GM18519 (cell line): ENCODE data around the gene RYK.
A peak's percentile ranks its signal among the peaks of the same experiment; 100 is the strongest.
"Not testable (repeated sequence)": the region's sequence is repeated elsewhere in the genome, so short reads cannot be mapped to it uniquely, and the experiment has no call there.

ENCODE experiments used
- ATAC-seq: cut with Tn5 transposase; IDR thresholded peaks from one replicate; pipeline ENCODE4 v1.9.1; 2021; ENCODE audit warnings: mild to moderate bottlenecking, moderate library complexity; ENCODE audit not compliant: unreplicated experiment, low FRiP score

Gene RYK

GRCh38 chr3:134228035-134228434, 22.6 kb downstream of the RYK start:
- no peak for ATAC-seq

DNA sequence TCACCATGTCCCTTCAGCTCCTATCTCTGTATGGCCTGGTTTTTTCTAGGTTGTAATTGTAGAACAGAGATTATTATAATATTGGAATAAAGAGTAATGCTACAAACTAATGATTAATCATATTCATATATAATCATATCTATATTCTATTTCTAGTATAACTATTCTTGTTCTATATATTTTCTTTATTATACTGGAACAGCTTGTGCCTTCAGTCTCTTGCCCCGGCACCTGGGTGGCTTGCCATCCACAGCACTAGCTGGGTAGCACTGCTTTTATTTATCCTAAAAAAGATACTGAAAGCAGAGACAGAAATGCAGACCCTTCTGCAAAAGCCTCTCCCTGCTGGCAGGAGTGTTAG, 25.9 kb downstream of the RYK start:
- ATAC-seq = not testable (repeated sequence)

- ATAC-seq = no peak
Measured at GRCh38 chr3:134222835-134223234, 27.8 kb downstream of the RYK start.

DNA sequence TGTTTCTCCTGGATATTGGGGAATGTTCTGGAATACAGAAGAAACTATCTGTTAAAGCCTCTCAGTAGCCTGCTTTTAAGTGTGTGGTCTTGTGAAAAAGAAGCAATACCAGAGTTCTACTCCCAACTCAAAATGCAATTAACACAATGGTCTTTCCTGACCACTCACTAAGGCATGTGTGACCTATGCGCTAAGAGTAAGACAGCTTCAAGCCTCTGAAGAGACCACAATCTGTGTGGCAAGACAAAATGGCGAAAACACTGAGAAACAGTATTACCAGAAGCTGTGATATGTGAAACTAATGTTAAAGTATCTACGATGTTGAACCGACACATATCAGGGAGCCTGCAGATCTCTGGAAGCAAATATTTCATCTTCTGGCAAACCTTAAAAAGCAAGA, 33.8 kb downstream of the RYK start:
- no peak for ATAC-seq

DNA sequence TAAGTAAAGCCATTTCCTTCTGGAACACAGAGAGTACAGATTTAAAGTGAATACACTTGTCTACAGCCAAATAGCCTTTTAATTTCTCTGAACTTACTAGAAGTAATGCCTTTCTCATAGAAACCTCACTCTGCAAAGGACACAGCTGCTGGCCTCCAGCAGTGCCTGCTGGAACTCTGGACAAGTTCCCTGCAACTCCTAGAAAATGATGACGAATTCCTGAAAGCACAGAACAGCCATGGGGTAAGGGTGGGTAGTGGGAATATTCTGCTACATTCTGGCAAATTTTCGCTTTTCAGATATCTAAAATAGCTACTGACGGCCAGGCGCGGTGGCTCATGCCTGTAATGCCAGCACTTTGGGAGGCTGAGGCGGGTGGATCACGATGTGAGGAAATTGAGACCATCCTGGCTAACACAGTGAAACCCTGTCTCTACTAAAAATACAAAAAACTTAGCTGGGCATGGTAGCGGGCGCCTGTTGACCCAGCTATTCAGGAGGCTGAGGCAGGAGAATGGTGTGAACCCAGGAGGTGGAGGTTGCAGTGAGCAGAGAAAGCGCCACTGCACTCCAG, 34.4 kb downstream of the RYK start:
- no peak for ATAC-seq

DNA sequence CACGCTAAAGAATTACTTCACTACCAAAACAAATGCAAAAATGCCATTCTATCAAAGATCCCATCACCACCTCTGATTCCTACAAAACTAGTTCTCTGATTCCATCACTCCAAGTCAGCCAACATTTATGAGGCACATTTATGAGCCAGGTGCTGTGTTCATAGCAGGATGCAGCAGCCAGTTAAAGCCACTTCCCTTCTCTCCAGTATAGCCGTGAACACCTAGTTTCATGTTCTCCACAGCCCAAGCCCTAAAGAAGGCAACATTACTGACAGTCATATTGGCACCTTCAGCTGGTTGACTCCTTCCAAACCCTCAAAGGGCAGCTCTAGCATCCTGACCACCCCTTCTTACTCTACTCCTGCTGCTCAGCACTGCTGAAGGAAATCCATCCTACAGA, 36.4 kb downstream of the RYK start:
- no peak for ATAC-seq

DNA sequence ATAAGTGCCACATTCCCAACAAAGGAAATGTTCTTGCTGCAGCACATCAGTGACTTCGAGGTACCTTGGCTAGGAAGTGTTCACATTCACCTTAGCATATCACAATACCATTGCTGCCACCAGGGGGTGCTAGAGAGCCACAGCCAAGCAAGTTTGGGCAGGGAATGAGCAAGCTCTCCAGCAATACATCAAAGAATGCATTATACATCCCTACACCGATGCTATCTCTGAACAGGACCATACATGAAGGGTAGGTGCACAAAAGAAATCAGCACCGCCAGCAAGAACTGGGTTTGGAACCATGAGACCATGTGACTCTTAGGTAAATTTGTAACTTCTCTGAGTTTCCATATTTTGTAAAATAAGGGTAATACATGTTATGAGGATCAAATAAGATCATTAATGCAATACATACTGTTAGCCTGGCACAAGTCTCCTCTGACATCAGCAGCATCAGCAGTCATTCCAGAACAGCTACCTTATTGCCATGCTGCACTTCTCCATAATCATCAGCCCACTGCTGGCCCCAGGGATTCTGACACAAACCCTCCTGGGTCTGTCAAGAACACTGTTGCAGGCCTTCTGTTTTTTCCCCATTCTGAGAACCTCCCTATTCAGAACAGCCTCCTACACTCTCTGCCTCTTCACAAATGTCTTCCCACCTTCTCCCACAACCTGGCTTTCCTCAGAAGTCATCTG, 37.5 kb downstream of the RYK start:
- ATAC-seq = no peak

DNA sequence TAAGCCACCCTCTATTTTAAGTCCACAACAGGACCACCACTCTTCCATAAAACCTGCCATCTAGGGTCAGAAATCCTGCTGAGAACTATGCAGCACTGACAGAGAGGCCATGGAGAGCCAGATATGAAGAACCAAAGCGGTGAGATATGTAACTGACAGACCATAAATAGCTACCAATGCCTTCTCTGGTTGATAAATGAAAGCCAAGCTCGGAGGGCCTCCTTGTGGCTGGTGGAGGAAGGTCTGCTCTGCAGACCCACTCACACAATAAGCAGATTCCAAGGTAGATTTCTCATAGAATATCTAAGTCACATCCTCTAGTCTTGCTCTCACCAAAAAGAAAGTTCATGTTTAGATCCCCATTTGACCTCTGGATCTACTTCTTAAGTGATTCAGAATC, 38.9 kb downstream of the RYK start:
- peak; percentile 82 for ATAC-seq

DNA sequence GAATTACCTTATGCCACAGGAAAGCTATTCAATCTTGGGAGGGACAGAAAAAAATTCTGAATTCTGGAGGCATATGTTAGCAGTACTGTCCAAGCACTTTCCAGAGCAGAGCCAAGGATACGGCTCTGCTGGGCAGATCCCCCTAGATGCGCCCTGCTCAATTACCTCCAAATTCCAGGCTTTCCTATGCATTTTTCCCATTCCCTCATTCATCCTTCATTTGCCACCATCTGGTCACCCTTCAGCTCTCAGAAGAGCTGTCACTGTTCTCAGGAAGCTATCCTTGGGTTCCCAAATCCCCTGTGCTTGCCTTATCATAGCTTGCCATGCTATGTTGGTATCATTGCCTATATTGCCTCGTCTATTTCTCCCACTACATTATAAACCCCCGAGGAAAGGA, 45.2 kb downstream of the RYK start:
- ATAC-seq = no peak

- ATAC-seq = no peak
Measured at GRCh38 chr3:134201201-134202130, 49.2 kb downstream of the RYK start.

- ATAC-seq = not testable (repeated sequence)
Measured at GRCh38 chr3:134199880-134200279, 50.8 kb downstream of the RYK start.

DNA sequence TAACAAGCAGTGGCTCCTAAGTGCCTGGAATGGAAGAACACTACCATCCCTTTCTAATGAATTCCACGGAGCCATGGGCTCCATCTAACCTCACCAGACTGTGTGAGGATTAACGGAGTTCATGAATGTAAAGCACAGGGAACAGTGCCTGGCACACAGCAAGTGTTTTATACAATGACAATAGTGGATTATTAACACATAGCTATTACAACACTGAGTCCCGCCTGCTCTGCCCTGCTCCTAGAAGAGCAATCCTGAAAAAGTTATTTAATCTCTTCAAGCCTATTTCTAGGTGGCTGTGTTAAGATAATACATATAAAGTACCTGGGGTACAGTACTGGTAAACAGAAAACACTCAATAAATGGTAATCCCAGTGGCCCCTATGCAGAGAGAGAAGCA, 51.4 kb downstream of the RYK start:
- no peak for ATAC-seq

GRCh38 chr3:134198414-134198813, 52.2 kb downstream of the RYK start:
- ATAC-seq = no peak

DNA sequence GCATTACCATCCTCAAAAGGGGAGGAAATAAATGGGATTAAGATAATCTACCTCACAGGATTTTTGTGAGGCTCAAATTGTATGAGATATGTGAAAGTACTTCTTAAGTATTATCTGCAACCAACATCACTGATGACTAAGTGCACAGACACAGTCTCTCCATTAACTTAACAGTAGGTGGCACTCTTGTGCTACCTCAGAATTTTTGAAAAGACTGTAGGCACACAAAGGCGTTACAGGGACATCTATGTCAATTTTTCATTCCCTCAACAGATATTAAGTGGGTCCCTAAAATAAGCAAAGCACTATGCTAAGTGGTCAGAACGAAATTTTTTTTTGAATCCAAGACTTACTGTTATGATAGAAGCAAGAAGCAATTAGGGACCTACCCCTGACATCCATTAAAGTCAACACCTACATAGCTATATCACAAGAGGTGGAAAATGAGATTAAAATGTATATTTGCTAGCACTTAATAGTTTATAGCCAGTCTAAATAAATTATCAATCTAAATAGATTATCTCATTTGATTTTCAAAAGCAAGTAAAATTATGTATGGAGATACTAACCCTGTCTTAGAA, 52.9 kb downstream of the RYK start:
- ATAC-seq = peak; percentile 89

DNA sequence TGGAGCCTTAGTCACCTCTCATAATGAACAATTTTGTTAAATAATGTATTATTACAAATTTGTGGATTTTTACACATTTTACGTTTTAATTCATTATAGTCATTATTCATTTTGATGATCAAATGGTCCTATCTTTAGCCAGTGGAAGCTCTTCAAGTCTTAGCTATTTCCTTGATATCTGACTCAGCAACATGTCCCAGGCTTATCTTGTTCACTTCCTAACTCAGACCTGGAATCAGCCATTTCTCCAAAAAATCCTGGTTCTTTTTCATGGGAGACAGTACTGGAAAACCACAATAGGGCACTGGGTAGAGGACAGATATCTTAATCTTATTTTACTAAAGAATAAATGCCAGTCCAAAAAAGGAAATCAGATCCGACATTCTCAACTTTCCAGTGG, 56.4 kb downstream of the RYK start:
- ATAC-seq = no peak

DNA sequence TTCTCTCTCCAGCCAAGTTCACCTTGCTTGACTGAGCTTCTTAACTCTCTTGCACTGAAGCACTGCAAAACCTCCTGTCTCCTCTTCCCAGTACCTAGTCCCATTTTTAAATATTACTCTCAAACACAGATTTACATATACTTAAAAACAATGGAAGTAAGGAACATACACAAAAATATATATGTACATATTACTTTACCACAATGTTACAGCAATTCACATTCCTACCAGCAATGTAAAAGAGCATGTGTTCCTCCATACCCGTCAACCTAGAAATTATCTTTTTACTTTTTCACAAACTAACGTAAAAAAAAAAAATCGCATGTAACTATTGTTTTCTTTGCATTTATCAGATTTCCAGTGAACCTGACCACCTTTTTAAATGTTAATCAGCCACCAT, 60.4 kb downstream of the RYK start:
- no peak for ATAC-seq

- no peak for ATAC-seq
Measured at GRCh38 chr3:134189849-134190248, 60.8 kb downstream of the RYK start.

DNA sequence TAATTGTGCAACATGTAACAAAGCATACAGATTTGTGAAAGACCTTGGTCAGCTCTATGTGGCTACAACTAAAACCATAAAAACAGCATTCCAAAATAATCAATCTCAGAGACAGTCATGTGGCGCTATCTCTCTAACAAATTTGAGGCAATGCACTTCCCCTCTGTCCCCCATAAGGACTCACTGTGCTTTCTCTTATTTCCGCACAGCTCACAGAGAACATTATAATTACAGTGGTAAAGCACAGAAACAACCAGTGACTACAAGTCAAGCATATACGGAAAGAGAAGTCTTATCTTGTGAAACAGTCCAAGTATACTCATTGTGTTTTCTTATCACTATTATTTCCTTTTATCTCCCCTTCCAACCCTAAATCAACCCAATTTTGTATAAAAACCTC, 64.3 kb downstream of the RYK start:
- no peak for ATAC-seq

DNA sequence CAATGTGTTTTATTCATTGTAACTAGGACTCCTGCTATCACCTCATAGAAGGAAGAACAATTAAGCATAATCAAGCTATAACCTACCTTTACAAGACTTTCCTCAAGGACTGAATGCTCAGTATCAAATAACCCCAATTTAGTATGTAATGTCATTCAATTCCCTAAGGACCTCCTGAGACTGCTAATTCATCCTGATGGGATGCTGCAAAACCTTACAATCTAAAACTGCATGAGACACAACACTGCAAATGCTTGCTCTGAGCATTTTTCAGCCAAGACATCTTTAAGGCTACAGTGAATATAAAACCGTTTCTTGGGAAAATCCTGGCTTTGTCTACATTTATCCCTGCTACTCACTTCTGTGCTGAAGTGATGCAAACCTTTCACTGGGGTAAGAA, 69.9 kb downstream of the RYK start:
- ATAC-seq = no peak

DNA sequence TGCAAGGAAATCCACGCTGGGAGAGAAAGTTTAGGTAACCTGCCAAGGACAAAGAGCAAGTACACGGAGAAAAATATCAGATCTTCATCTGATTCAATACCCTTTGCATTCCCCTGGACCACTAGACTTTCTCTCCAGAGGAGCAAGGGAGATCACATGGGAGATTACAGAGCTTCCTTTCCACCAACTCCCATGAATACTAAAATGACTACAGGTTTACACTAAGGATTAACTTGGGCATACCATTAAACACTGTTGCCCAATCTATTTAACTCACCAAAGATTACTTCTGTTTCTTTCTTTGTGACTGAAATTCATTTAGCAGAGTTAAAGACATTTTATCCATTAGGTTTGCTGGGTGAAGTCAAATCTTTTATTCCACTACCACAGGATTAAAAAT, 71.2 kb downstream of the RYK start:
- no peak for ATAC-seq

DNA sequence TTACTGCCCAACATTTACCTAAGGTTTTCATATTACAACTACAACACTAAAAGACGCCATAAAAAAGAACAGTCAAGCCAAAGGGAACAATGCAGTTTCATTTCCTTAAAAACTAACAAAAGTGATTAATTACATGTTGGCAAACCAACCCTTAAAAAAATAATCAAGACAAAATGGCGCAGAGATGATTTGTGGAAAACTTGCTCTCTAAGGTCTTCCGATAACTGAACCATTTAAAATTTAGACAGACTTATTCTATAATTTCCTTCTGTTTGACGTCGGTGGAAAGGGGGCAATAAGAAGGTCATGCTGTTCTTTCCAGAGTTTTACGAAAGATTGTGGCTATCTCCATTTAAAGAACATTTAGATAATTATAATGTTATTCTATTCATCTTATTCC, 87.6 kb downstream of the RYK start:
- no peak for ATAC-seq
